Measurements from ENCODE around the gene CDC25B. TPM values are rescaled to one million over a fixed set of nuclear protein-coding genes. Genes with fewer than 3 reads are reported as not detected.

The CDC25B gene
- total and polyA plus RNA-seq, 2 donors (not counting 3 experiments of a cell fraction or from before 2014, with no cell fraction given), result 46.7 to 76.5 TPM

DNA sequence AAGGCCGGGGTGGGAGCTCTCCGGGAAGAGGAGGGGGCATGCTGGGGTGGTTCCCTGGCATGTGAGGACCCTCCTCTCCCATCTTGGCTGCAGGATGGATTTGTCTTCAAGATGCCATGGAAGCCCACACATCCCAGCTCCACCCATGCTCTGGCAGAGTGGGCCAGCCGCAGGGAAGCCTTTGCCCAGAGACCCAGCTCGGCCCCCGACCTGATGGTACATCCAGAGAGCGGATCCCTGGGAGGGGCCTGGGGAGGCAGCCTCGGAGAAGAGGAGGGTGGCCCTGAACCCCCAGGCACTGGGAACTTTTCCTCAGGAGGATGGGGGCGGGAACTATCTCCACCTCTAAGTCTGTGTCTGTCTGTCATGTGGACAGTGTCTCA is 4.8 kb downstream of the CDC25B start:
- TF ChIP-seq, protein P1, sequence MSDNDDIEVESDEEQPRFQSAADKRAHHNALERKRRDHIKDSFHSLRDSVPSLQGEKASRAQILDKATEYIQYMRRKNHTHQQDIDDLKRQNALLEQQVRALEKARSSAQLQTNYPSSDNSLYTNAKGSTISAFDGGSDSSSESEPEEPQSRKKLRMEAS (IDR thresholded peaks at IDR 0.05; ENCODE audit: insufficient read depth, insufficient read length), result no peak
- TF ChIP-seq POLR2A (IDR thresholded peaks at IDR 0.05; ENCODE audit: low read depth, low read length) (no peak), JUN (IDR thresholded peaks at IDR 0.05; ENCODE audit: borderline replicate concordance, insufficient read depth, insufficient read length, low read depth) (no peak)
- no peaks in the 10 kb centered on the region for H4K20me1 ChIP-seq (replicated peaks; ENCODE audit: control insufficient read depth, extremely low read depth, insufficient read depth, low read length)
- peaks cover 17% of the 10 kb centered on the region for H3K4me1 ChIP-seq (ENCODE audit: control insufficient read depth, extremely low read depth, insufficient read depth, low read length)
- H3K27me3 ChIP-seq (ENCODE audit: control insufficient read depth in 2 of 2, insufficient read depth in 2 of 2, low read length in 2 of 2), result no peaks in the 10 kb centered on the region
- H3K79me2 ChIP-seq (ENCODE audit: control insufficient read depth, insufficient read depth, low read length), result peaks cover 25% of the 10 kb centered on the region
- ChIA-PET POLR2A (no interaction called here), CTCF (interaction anchor here (1.1 to 1.9 kb wide), 2 partner anchors 17 to 19 kb away, joined by 3 to 5 read pairs; partner anchors contain the start of gene AP5S1)
- dilution Hi-C loops (cut with MboI; ENCODE audit: extremely low pct_ligation_motif_present, low sequenced_read_pairs), result no loop called here
- H3K9me1 ChIP-seq (replicated peaks; ENCODE audit: control insufficient read depth, extremely low read depth, insufficient read depth, low read length), result no peaks in the 10 kb centered on the region
- no peak overlapping the region for H3K4me3 ChIP-seq (replicated peaks in 1 of 3; ENCODE audit: insufficient read depth in 1 of 3, low read depth in 1 of 3, low read length in 3 of 3)
- H3K9ac ChIP-seq (replicated peaks; ENCODE audit: extremely low read depth, insufficient read depth, low read length), result no peak overlapping the region
- peaks cover 0 to 26% of the 10 kb centered on the region in 2 experiments for H3K36me3 ChIP-seq (ENCODE audit: control insufficient read depth in 2 of 2, extremely low read depth in 1 of 2, insufficient read depth in 2 of 2, low read length in 2 of 2)
- H3K27ac ChIP-seq (ENCODE audit: insufficient read depth, low read depth, low read length), result no peak overlapping the region
- H3K4me2 ChIP-seq (ENCODE audit: insufficient read depth, low read length), result no peak overlapping the region
- no peak overlapping the region for H2AFZ ChIP-seq (ENCODE audit: low read depth, low read length)
- DNase-seq (ENCODE audit: low read depth, low spot score), result no peak
- no peak for FAIRE-seq
- H3K9me3 ChIP-seq (replicated peaks; ENCODE audit: control insufficient read depth, insufficient read depth, low read length), result no peaks in the 10 kb centered on the region
- BruUV-seq (replicated peaks), result no TSS peak
- intact Hi-C loops (cut with micrococcal nuclease), result no loop called here

DNA sequence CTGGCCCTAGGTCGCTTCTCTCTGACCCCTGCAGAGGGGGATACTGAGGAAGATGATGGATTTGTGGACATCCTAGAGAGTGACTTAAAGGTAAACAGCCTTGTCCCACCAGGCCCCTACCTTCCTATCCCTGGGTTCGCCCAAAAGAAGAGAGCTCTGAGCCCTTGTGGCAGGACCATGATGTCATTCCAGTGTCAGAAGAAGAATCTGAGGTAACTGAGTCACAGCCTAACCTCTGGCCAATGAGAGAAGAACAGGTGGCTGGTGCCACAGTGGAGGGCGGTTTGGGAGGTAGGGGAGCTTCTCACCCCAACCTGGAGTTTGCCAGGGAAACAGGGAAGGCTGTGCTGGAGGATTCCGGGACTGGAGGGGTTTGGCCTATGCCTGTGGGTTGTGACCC is 5.2 kb downstream of the CDC25B start:
- Histone ChIP-seq H4K20me1 (replicated peaks; ENCODE audit: control insufficient read depth, extremely low read depth, insufficient read depth, low read length) (no peaks in the 10 kb centered on the region), H2AFZ (ENCODE audit: low read depth, low read length) (no peak overlapping the region), H3K9me3 (replicated peaks; ENCODE audit: control insufficient read depth, insufficient read depth, low read length) (no peaks in the 10 kb centered on the region), H3K79me2 (ENCODE audit: control insufficient read depth, insufficient read depth, low read length) (peaks cover 25% of the 10 kb centered on the region), H3K36me3 (ENCODE audit: control insufficient read depth in 2 of 2, extremely low read depth in 1 of 2, insufficient read depth in 2 of 2, low read length in 2 of 2) (peaks cover 0 to 26% of the 10 kb centered on the region in 2 experiments), H3K9ac (replicated peaks; ENCODE audit: extremely low read depth, insufficient read depth, low read length) (no peak overlapping the region), H3K27me3 (ENCODE audit: control insufficient read depth in 2 of 2, insufficient read depth in 2 of 2, low read length in 2 of 2) (no peaks in the 10 kb centered on the region), H3K4me3 (replicated peaks in 1 of 3; ENCODE audit: insufficient read depth in 1 of 3, low read depth in 1 of 3, low read length in 3 of 3) (no peak overlapping the region), H3K4me1 (ENCODE audit: control insufficient read depth, extremely low read depth, insufficient read depth, low read length) (peaks cover 20% of the 10 kb centered on the region), H3K27ac (ENCODE audit: insufficient read depth, low read depth, low read length) (no peak overlapping the region), H3K4me2 (ENCODE audit: insufficient read depth, low read length) (no peak overlapping the region), H3K9me1 (replicated peaks; ENCODE audit: control insufficient read depth, extremely low read depth, insufficient read depth, low read length) (no peaks in the 10 kb centered on the region)
- BruUV-seq (replicated peaks), result no TSS peak
- dilution Hi-C loops (cut with MboI; ENCODE audit: extremely low pct_ligation_motif_present, low sequenced_read_pairs), result no loop called here
- intact Hi-C loops (cut with micrococcal nuclease), result no loop called here
- TF ChIP-seq JUN (IDR thresholded peaks at IDR 0.05; ENCODE audit: borderline replicate concordance, insufficient read depth, insufficient read length, low read depth), result no peak
- no peak for TF ChIP-seq GATA2 (IDR thresholded peaks at IDR 0.05; ENCODE audit: insufficient read depth, insufficient read length, low read depth, low read length)
- no peak for TF ChIP-seq POLR2A (IDR thresholded peaks at IDR 0.05; ENCODE audit: low read depth, low read length)
- TF ChIP-seq, protein P1 (IDR thresholded peaks at IDR 0.05; ENCODE audit: insufficient read depth, insufficient read length), result no peak
- TF ChIP-seq FOS (IDR thresholded peaks at IDR 0.05; ENCODE audit: borderline replicate concordance, insufficient read depth, low read length), result no peak
- TF ChIP-seq, protein P2, sequence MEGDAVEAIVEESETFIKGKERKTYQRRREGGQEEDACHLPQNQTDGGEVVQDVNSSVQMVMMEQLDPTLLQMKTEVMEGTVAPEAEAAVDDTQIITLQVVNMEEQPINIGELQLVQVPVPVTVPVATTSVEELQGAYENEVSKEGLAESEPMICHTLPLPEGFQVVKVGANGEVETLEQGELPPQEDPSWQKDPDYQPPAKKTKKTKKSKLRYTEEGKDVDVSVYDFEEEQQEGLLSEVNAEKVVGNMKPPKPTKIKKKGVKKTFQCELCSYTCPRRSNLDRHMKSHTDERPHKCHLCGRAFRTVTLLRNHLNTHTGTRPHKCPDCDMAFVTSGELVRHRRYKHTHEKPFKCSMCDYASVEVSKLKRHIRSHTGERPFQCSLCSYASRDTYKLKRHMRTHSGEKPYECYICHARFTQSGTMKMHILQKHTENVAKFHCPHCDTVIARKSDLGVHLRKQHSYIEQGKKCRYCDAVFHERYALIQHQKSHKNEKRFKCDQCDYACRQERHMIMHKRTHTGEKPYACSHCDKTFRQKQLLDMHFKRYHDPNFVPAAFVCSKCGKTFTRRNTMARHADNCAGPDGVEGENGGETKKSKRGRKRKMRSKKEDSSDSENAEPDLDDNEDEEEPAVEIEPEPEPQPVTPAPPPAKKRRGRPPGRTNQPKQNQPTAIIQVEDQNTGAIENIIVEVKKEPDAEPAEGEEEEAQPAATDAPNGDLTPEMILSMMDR (IDR thresholded peaks at IDR 0.05; ENCODE audit: extremely low read depth in 1 of 2, insufficient read depth in 1 of 2, low read depth in 1 of 2, low read length in 2 of 2), result no peak
- TF ChIP-seq EZH2 (IDR thresholded peaks at IDR 0.05; ENCODE audit: borderline replicate concordance, low read depth, low read length, severe bottlenecking), result no peak
- TF ChIP-seq MYC (IDR thresholded peaks at IDR 0.05; ENCODE audit: low read depth, low read length), result no peak
- no peak for TF ChIP-seq POLR2AphosphoS5 (IDR thresholded peaks at IDR 0.05; ENCODE audit: insufficient read depth, low read depth, low read length)
- DNase-seq (ENCODE audit: low read depth, low spot score), result no peak
- FAIRE-seq, result no peak
- ChIA-PET POLR2A (no interaction called here), CTCF (interaction anchor here (0.6 to 1.9 kb wide), 3 partner anchors 17 to 623 kb away, joined by 3 to 5 read pairs (median 5); partner anchors contain the start of gene AP5S1)
